ENCODE measurements around the gene WNT9B. TPM values are rescaled to one million over a fixed set of nuclear protein-coding genes. Genes with fewer than 3 reads are reported as not detected.

WNT9B gene
- total and polyA plus RNA-seq, 2 of the 13 experiments (the other 11 are each of a cell fraction or from before 2014, with no cell fraction given), result not detected

GRCh38 chr17:46847204-46848191 is 3.9 kb upstream of the WNT9B start (continued):
- TF ChIP-seq HIC2 (CRISPR knock-in tag; IDR thresholded peaks at IDR 0.05; ENCODE audit: low read depth), result peak; percentile 93
- no peak for TF ChIP-seq ZSCAN9 (CRISPR knock-in tag; IDR thresholded peaks at IDR 0.05; ENCODE audit: borderline replicate concordance)
- no peak for TF ChIP-seq ZNF883 (CRISPR knock-in tag; IDR thresholded peaks at IDR 0.05; ENCODE audit: not compliant biosample characterization)
- TF ChIP-seq CREBL2 (CRISPR knock-in tag; IDR thresholded peaks at IDR 0.05; ENCODE audit: borderline replicate concordance), result no peak
- no peak for TF ChIP-seq KLF13 (CRISPR knock-in tag; IDR thresholded peaks at IDR 0.05)
- TF ChIP-seq XRCC5 (optimal IDR thresholded peaks at IDR 0.05; ENCODE audit: low read length), result peak; percentile 54
- no peak for TF ChIP-seq KDM2A (CRISPR knock-in tag; IDR thresholded peaks at IDR 0.05; ENCODE audit: borderline replicate concordance, low read depth)
- peak; percentile 37; the same call in 1 of the 2 replicates for TF ChIP-seq ZFP91 (CRISPR knock-in tag; IDR thresholded peaks at IDR 0.05; ENCODE audit: borderline replicate concordance)
- TF ChIP-seq CHD4 (IDR thresholded peaks at IDR 0.05; ENCODE audit: borderline replicate concordance, low read length), result 0 out of 2 replicates have a peak, but pooled peaks have one; percentile 46
- TF ChIP-seq HNF4A (CRISPR knock-in tag; IDR thresholded peaks at IDR 0.05), result peak; percentile 89
- no peak for TF ChIP-seq ZSCAN20 (CRISPR knock-in tag; IDR thresholded peaks at IDR 0.05; ENCODE audit: borderline replicate concordance)
- TF ChIP-seq ZNF646 (CRISPR knock-in tag; IDR thresholded peaks at IDR 0.05), result peak; percentile 24; the same call in 1 of the 2 replicates
- no peak for TF ChIP-seq POLR2G (IDR thresholded peaks at IDR 0.05; ENCODE audit: low read depth, low read length)
- TF ChIP-seq UBTF (CRISPR knock-in tag; IDR thresholded peaks at IDR 0.05), result peak; percentile 26; the same call in 1 of the 2 replicates
